GM23338 (cell line): Measurements from ENCODE around the gene ZNF200. TPM values are rescaled to one million over a fixed set of nuclear protein-coding genes. Genes with fewer than 3 reads are reported as not detected.
A peak's percentile ranks its signal among the peaks of the same experiment; 100 is the strongest.

Experiments used
- ATAC-seq: fragments of 200-7000 bp; cut with Tn5 transposase; 3 replicates; pipeline ENCODE4 v1.9.1; 2020
- DNase-seq: peaks from one replicate; pipeline ENCODE4 v3.0.0-alpha.2; 2015; ENCODE audit warnings: low spot score
- H2AFZ ChIP-seq: fragments of 200-600 bp; sonication (generic); 2 replicates; pipeline ENCODE4 v1.8.0; 2016; ENCODE audit warnings: antibody characterized with exemption, mild to moderate bottlenecking, moderate library complexity
- H3F3A ChIP-seq: fragments of 200-600 bp; sonication (generic); replicated peaks from 2 replicates; pipeline ENCODE4 v1.8.0; 2017; ENCODE audit warnings: antibody characterized with exemption, mixed run types, low read depth
- H3K27ac ChIP-seq: fragments of 200-600 bp; sonication (generic); 2 replicates; pipeline ENCODE4 v1.6.1; 2016; ENCODE audit warnings: low read depth
- H3K27me3 ChIP-seq: fragments of 200-600 bp; sonication (generic); 2 replicates; pipeline ENCODE4 v1.8.0; 2016; ENCODE audit warnings: mild to moderate bottlenecking, mixed run types, moderate library complexity; ENCODE audit not compliant: insufficient read depth
- H3K36me3 ChIP-seq: fragments of 200-600 bp; sonication (generic); 2 replicates; pipeline ENCODE4 v1.8.0; 2016; ENCODE audit warnings: mild to moderate bottlenecking; ENCODE audit not compliant: insufficient read depth
- H3K4me1 ChIP-seq: fragments of 200-600 bp; sonication (generic); 2 replicates; pipeline ENCODE4 v1.8.0; 2016; ENCODE audit warnings: mild to moderate bottlenecking, moderate library complexity; ENCODE audit not compliant: insufficient read depth
- H3K4me2 ChIP-seq: fragments of 200-600 bp; sonication (generic); 2 replicates; pipeline ENCODE4 v1.7.1; 2017; ENCODE audit warnings: mixed run types
- H3K4me3 ChIP-seq: fragments of 200-600 bp; sonication (generic); 2 replicates; pipeline ENCODE4 v1.6.1; 2016; ENCODE audit warnings: mixed run types
- H3K79me2 ChIP-seq: fragments of 200-600 bp; sonication (generic); replicated peaks from 2 replicates; pipeline ENCODE4 v1.8.0; 2017; ENCODE audit warnings: mild to moderate bottlenecking; ENCODE audit not compliant: insufficient read depth
- H3K9me2 ChIP-seq: fragments of 200-600 bp; sonication (generic); 2 replicates; pipeline ENCODE4 v1.8.0; 2017; ENCODE audit not compliant: insufficient read depth
- H4K20me1 ChIP-seq: fragments of 200-600 bp; sonication (generic); replicated peaks from 2 replicates; pipeline ENCODE4 v1.8.0; 2017; ENCODE audit warnings: mild to moderate bottlenecking; ENCODE audit not compliant: insufficient read depth
- H3K27ac Mint-ChIP-seq: 2 replicates; pipeline ENCODE4 v1.8.0; 2020; ENCODE audit warnings: inconsistent platforms, mild to moderate bottlenecking, moderate library complexity, mixed read lengths
- H3K27me3 Mint-ChIP-seq: 3 replicates; pipeline ENCODE4 v1.8.0; 2022; ENCODE audit warnings: low read depth, mild to moderate bottlenecking, moderate library complexity, mixed read lengths, inconsistent platforms; ENCODE audit not compliant: insufficient read depth, poor library complexity
- H3K36me3 Mint-ChIP-seq: 3 replicates; pipeline ENCODE4 v1.8.0; 2021; ENCODE audit warnings: low read depth, mild to moderate bottlenecking, inconsistent platforms, moderate library complexity, mixed read lengths
- H3K4me1 Mint-ChIP-seq: 3 replicates; pipeline ENCODE4 v1.8.0; 2020; ENCODE audit warnings: mild to moderate bottlenecking, inconsistent platforms, mixed read lengths
- H3K4me3 Mint-ChIP-seq: 3 replicates; pipeline ENCODE4 v1.8.0; 2021; ENCODE audit warnings: moderate library complexity, mild to moderate bottlenecking, inconsistent platforms, mixed read lengths
- H3K9me3 Mint-ChIP-seq: 3 replicates; pipeline ENCODE4 v1.8.0; 2020; ENCODE audit warnings: moderate library complexity, mild to moderate bottlenecking, inconsistent platforms, mixed read lengths
- CREB1 ChIP-seq: fragments of 250-450 bp; sonication (Bioruptor Pico); IDR thresholded peaks from 2 replicates; pipeline ENCODE4 v1.5.0; 2020; ENCODE audit warnings: low read depth, mild to moderate bottlenecking, moderate library complexity
- EZH2 ChIP-seq: fragments of 200-600 bp; sonication (generic); IDR thresholded peaks from one replicate; pipeline ENCODE4 v1.8.0; 2017; ENCODE audit warnings: antibody characterized with exemption, mild to moderate bottlenecking, low read depth; ENCODE audit not compliant: unreplicated experiment
- JUNB ChIP-seq: IDR thresholded peaks from one replicate; pipeline ENCODE4 v1.6.1; 2016; ENCODE audit warnings: antibody characterized with exemption; ENCODE audit not compliant: unreplicated experiment
- NANOG ChIP-seq: IDR thresholded peaks from 2 replicates; pipeline ENCODE4 v1.6.1; 2016; ENCODE audit warnings: antibody characterized with exemption, borderline replicate concordance
- ZNF331 ChIP-seq: fragments of 250-450 bp; sonication (Bioruptor Pico); IDR thresholded peaks from 2 replicates; pipeline ENCODE4 v1.5.0; 2020; ENCODE audit warnings: low read depth, mild to moderate bottlenecking, moderate library complexity
- polyA plus RNA-seq: library from polyadenylated mRNA; unstranded; fragments of >200 nt; fragmentation: Nextera tagmentation; extraction: Ambion mirVana; gene quantifications from 2 replicates; pipeline ENCODE4 v1.2.1, GENCODE V29; 2016
- total RNA-seq: library from RNA; depleted of rRNA; stranded (reverse); fragments of >200 nt; shearing (Covaris generic); gene quantifications from 2 replicates; pipeline ENCODE4 v1.2.3, GENCODE V29; 2014
- TF ChIP-seq, protein P1 (sequence below): fragments of 250-450 bp; sonication (Bioruptor Pico); IDR thresholded peaks from 2 replicates; pipeline ENCODE4 v1.5.0; 2020; ENCODE audit warnings: mild to moderate bottlenecking, moderate library complexity

The ZNF200 gene
- total and polyA plus RNA-seq, 2 experiments from 2014 or later = 9.2 to 9.7 TPM

DNA sequence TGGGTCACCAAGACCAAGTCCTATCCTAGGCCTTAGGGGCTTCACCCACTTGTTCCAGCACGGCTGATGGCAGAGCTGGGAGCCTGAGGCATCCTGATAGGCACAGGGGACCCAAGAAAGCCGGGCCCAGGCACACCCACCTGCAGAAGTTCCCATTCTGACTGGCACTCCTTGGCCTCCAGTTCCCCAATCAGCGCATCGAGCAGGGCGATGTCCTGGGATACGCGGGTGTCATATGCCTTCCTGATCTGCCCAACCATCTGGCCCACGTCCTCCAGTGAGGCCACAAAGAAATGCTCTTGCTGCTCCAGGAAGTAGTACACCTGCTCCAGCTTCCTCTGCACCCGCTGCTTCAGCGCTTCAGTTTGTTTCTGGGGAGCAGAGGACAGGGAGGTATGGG lies 11.9 kb upstream of the ZNF200 start (continued):
- TF ChIP-seq CREB1 (CRISPR knock-in tag) (no peak), ZNF331 (CRISPR knock-in tag) (no peak)
- TF ChIP-seq, protein P1, sequence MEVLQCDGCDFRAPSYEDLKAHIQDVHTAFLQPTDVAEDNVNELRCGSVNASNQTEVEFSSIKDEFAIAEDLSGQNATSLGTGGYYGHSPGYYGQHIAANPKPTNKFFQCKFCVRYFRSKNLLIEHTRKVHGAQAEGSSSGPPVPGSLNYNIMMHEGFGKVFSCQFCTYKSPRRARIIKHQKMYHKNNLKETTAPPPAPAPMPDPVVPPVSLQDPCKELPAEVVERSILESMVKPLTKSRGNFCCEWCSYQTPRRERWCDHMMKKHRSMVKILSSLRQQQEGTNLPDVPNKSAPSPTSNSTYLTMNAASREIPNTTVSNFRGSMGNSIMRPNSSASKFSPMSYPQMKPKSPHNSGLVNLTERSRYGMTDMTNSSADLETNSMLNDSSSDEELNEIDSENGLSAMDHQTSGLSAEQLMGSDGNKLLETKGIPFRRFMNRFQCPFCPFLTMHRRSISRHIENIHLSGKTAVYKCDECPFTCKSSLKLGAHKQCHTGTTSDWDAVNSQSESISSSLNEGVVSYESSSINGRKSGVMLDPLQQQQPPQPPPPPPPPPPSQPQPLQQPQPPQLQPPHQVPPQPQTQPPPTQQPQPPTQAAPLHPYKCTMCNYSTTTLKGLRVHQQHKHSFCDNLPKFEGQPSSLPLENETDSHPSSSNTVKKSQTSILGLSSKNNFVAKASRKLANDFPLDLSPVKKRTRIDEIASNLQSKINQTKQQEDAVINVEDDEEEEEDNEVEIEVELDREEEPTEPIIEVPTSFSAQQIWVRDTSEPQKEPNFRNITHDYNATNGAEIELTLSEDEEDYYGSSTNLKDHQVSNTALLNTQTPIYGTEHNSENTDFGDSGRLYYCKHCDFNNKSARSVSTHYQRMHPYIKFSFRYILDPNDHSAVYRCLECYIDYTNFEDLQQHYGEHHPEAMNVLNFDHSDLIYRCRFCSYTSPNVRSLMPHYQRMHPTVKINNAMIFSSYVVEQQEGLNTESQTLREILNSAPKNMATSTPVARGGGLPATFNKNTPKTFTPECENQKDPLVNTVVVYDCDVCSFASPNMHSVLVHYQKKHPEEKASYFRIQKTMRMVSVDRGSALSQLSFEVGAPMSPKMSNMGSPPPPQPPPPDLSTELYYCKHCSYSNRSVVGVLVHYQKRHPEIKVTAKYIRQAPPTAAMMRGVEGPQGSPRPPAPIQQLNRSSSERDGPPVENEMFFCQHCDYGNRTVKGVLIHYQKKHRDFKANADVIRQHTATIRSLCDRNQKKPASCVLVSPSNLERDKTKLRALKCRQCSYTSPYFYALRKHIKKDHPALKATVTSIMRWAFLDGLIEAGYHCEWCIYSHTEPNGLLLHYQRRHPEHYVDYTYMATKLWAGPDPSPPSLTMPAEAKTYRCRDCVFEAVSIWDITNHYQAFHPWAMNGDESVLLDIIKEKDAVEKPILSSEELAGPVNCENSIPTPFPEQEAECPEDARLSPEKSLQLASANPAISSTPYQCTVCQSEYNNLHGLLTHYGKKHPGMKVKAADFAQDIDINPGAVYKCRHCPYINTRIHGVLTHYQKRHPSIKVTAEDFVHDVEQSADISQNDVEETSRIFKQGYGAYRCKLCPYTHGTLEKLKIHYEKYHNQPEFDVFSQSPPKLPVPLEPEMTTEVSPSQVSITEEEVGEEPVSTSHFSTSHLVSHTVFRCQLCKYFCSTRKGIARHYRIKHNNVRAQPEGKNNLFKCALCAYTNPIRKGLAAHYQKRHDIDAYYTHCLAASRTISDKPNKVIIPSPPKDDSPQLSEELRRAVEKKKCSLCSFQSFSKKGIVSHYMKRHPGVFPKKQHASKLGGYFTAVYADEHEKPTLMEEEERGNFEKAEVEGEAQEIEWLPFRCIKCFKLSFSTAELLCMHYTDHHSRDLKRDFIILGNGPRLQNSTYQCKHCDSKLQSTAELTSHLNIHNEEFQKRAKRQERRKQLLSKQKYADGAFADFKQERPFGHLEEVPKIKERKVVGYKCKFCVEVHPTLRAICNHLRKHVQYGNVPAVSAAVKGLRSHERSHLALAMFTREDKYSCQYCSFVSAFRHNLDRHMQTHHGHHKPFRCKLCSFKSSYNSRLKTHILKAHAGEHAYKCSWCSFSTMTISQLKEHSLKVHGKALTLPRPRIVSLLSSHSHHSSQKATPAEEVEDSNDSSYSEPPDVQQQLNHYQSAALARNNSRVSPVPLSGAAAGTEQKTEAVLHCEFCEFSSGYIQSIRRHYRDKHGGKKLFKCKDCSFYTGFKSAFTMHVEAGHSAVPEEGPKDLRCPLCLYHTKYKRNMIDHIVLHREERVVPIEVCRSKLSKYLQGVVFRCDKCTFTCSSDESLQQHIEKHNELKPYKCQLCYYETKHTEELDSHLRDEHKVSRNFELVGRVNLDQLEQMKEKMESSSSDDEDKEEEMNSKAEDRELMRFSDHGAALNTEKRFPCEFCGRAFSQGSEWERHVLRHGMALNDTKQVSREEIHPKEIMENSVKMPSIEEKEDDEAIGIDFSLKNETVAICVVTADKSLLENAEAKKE (CRISPR knock-in tag) = no peak

DNA sequence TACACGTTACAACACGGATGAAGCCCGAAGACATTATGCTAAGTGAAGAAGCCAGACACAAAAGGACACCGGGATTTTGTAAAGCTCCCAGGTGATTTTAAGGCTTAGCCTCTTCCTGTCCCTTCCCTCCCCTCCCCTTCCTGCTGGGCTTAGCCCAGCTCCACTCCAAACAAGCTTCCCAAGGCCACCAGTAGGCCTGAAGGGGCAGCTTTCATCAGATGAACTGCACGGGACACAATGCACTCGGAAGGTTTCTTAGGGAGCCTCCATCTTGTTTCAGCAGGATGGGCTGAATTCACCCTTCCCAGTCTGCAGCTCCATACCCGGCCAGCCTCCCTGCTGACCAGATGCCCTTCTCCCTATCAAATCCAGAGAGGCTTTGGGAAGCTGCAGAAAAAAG lies 11.0 kb upstream of the ZNF200 start:
- H4K20me1 ChIP-seq = no peaks in the 10 kb centered on the region
- H3K27ac Mint-ChIP-seq = no peak overlapping the region
- H3K36me3 Mint-ChIP-seq = peaks cover 9% of the 10 kb centered on the region; the same call in 1 of the 3 replicates
- ATAC-seq (no peak), DNase-seq (peak; percentile 4)
- H3K36me3 ChIP-seq = no peaks in the 10 kb centered on the region
- no peak overlapping the region for H3K4me2 ChIP-seq
- H3K9me3 Mint-ChIP-seq = peaks cover 85% of the 10 kb centered on the region
- H3K9me2 ChIP-seq = no peaks in the 10 kb centered on the region
- H3K4me1 ChIP-seq = no peaks in the 10 kb centered on the region
- no peaks in the 10 kb centered on the region for H3K79me2 ChIP-seq
- H3K4me1 Mint-ChIP-seq = no peaks in the 10 kb centered on the region
- H2AFZ ChIP-seq = no peak overlapping the region
- H3K27me3 Mint-ChIP-seq = peaks cover 3% of the 10 kb centered on the region
- no peak overlapping the region for H3K27ac ChIP-seq
- no peak overlapping the region for H3K4me3 ChIP-seq
- no peak for TF ChIP-seq JUNB
- no peak for TF ChIP-seq CREB1 (CRISPR knock-in tag)
- TF ChIP-seq ZNF331 (CRISPR knock-in tag) = no peak
- no peak for TF ChIP-seq NANOG
- no peak for TF ChIP-seq EZH2
- TF ChIP-seq, protein P1 (CRISPR knock-in tag) = no peak
- H3F3A ChIP-seq = no peaks in the 10 kb centered on the region
- no peak overlapping the region for H3K4me3 Mint-ChIP-seq
- H3K27me3 ChIP-seq = no peaks in the 10 kb centered on the region
